ENCODE data around the gene ALDH1L1. TPM values are rescaled to one million over a fixed set of nuclear protein-coding genes. Genes with fewer than 3 reads are reported as not detected.

The ALDH1L1 gene
- total RNA-seq, 1 donor from 2014 or later, result not detected

- intact Hi-C loops (cut with micrococcal nuclease), result loop anchor here (10.0 kb wide), 1 partner anchor 1410 kb away; no protein-coding TSS in a partner anchor
Observed at GRCh38 chr3:126134219-126134975, 46.0 kb downstream of the ALDH1L1 start.

GRCh38 chr3:126133606-126134005 lies 46.8 kb downstream of the ALDH1L1 start:
- intact Hi-C loops (cut with micrococcal nuclease), result loop anchor here (10.0 kb wide), 1 partner anchor 1411 kb away; no protein-coding TSS in a partner anchor

GRCh38 chr3:126132751-126133511 lies 47.5 kb downstream of the ALDH1L1 start:
- intact Hi-C loops (cut with micrococcal nuclease), result loop anchor here (10.0 kb wide), 1 partner anchor 1412 kb away; no protein-coding TSS in a partner anchor

DNA sequence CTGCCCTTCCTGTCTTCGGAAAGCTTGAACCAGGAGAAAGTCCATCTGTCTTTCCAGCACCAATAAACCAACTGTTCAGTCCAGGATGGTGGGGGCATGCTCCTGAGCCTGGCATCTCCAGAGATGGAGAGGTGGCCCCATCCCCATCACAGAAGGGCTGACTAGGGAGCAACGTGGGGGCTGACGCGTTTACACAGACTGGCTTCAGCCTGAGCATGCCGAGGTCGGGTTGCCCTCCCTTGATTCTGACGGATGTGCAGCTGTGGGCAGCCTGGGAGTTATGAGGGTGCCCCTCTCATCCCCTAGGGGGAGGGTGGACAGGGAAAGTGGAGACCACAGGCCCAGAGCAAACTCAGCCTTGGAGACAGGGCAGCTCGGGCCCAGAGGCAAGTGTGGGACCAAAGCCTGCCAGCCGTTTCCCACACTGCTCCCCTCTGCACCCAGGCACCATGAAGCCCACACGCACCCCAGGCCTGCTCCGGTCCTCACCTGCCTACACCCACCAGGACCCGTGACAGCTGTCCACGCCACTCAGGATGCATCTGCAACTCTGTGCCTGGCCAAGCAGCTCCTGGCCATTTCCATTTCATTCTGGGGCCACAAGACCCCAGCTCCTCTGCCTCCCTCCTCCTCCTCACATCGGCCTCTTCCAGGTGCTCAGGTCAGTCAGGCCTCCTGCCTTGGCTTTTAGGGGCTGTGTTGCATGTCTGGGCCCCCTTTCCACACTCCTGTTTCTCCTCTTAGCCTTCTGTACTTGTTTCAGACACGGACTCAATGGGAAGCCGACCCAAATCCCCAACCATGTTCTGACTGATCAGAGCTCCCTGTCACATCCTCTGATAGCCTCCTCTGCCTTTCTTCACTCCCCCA lies 48.3 kb downstream of the ALDH1L1 start:
- intact Hi-C loops (cut with micrococcal nuclease), result loop anchor here (10.0 kb wide), 1 partner anchor 1413 kb away; no protein-coding TSS in a partner anchor

DNA sequence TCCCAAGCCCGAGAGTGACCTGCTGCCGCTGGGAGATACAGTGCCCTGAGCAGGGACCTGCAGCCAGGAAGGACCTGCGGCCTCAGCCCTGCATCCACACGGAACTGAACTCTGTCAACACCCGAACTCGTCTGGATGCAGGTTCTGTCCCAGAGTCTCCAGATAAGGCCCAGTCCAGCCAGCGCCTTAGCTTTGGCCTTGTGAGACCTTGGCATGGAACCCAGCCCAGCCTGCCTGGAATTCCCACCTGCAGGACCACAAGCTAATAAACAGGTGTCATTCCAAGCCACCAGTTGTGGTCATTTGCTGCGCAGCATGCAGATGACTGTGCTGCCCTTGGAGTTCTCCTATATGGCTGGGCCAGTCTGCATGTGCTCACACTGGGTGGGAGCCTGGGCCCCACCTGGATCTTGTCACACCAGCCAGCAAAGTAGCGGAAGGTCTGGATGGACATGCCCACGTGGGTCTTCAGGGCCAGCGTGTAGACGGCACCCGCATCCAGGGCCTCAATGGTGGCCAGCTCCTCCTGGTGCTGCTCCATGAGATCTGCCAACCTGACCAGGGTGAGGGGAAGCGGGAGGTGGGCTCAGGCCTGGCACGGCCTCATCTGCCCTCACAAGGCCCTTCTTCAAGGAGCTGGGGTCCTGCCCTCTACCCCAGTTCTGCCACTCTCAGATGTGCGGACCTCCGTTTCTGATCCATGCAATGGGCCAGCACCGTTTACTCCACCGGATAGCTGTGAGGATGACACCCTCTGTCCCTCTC lies 49.2 kb downstream of the ALDH1L1 start:
- intact Hi-C loops (cut with micrococcal nuclease), result loop anchor here (10.0 kb wide), 1 partner anchor 1414 kb away; no protein-coding TSS in a partner anchor

DNA sequence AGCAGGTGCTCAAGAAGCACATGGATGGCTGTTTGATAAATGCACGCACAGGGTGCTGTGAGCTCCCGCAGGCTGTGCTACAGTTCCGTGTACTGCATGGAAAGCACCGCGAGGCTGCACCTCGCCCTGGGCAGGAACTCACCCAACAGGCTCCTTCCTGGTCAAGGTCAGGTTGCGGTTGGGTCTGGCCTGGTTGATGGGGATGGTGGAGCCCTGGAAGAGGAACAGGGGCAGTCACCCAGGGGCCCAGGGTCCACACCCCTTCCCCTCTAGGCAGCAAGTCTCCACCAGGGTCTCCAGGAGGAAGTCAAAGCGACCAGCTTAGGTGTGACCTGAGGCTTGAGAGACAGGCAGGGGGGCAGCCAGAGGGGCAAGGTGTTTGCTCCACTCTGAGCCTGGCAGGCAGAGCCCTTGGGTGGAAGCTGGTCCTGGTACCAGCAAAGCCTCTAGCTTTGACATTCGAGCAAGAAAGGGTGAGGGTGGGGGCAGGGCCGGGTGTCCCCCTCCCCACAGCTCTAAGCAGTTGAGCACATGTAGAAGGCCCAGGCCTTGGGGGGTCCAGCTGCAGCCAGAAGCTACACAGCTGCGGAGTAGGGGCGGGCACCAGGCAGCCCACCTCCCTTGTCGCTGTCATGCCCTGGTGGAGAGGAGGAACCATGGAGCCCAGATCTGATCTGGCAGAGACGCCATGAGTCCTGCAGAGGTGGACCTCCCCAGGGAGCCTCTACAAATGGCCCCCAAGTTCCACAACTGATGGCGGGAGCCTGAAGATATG lies 50.1 kb downstream of the ALDH1L1 start:
- intact Hi-C loops (cut with micrococcal nuclease), result loop anchor here (10.0 kb wide), 1 partner anchor 1415 kb away; no protein-coding TSS in a partner anchor

DNA sequence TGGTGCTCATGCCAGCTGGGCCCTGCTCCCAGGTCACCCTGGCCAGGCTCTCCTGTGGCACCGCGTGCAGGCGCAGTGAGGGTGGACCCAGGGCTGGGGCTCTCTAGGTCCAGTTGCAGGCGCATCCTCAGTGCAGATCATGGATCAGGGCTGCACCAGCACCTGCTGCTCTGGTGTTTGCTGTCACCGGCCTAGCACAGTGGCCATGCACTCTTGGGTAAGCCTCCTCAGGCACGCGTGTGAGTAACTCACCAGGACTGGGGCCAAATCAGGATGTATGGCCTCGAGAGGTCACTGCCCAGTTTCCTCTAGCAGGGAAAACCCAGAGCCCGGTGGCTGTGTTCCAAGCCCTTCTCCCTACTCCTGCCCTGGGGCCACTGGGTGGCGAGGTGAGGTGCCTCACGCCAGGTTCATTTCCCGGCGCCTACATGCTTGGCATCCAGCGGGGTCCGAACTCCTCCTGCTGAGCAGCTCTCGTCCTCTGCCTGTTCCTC lies 50.9 kb downstream of the ALDH1L1 start:
- intact Hi-C loops (cut with micrococcal nuclease), result no loop called here

- intact Hi-C loops (cut with micrococcal nuclease), result no loop called here
Observed at GRCh38 chr3:126128504-126129397, 51.6 kb downstream of the ALDH1L1 start.

DNA sequence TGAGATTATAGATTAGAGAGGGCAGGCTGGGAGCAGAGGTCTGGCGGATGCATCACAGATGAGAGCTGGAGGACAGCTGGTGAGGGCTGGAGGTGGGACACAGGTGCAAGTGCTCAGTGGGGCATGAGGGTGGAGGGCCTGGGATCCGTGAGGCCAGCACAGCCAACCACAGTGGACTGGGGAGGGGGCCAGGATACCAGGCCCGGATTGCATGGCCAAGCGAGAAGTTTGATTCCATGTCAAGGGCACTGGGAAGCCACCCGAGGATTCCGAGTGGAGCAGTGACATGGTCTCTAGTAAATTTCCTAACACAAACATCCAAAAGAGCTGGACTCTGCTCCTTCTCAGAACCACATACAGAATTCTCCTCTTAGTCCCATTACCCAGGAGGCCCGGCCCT lies 52.5 kb downstream of the ALDH1L1 start:
- intact Hi-C loops (cut with micrococcal nuclease), result no loop called here

GRCh38 chr3:126127452-126127851 lies 52.9 kb downstream of the ALDH1L1 start:
- intact Hi-C loops (cut with micrococcal nuclease), result no loop called here

- intact Hi-C loops (cut with micrococcal nuclease), result no loop called here
Observed at GRCh38 chr3:126126811-126127431, 53.5 kb downstream of the ALDH1L1 start.

DNA sequence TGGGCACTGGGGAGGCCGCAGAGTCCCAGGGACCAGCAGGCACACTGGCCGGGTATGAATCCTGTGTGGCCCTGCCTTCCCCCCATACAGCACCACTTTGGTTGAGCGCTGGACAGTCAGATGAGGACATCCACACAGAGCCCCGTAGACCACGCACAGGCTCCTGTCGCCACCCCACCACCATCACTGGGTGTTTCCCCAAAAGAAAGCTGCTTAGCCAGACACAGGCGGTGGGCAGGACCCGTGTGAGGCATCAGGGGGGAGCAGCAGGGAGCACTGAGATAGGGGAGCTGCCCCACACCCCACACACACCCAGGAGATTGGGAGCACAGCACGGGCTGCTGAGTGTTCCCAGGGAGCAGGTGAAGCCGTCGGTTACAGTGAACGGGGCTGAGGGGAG lies 54.1 kb downstream of the ALDH1L1 start:
- intact Hi-C loops (cut with micrococcal nuclease), result no loop called here

GRCh38 chr3:126125781-126126251 lies 54.6 kb downstream of the ALDH1L1 start:
- intact Hi-C loops (cut with micrococcal nuclease), result no loop called here

DNA sequence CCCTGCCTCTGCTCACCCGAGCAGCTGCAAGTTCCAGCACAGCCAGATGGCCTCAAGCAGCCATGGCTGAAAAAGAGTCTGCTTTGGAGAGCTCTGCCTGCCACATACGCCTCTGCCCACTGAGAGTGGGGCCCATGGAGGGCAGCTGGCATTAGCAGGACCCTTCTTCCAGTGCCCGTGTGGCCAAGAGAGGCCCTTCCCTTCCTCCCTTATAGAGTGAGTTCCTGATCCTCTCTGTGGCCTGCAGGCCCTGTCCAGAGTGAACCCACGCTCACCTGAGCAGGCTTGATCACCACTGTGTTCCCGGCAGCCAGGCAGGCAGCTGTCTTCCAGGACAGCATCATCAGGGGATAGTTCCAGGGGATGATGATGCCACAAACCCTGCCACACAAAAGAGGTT lies 55.0 kb downstream of the ALDH1L1 start:
- intact Hi-C loops (cut with micrococcal nuclease), result no loop called here

DNA sequence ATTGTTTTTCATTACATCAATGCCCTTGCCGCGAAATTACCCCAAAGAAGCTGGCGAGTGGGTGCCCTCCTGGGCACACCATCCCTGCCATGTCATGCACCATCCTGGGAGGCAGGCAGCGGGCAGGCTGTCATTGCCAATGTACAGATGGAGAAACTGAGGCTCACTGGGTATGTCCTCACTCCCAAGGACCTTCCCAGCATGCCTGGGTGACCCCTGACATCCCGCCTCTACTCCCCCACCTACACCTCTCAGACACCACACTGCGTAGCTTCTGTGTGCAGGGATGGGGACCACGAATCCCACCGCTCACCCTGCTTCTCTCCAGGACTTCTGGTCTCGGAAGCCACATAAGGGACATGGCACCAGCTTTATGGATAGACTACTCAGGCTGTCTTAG lies 55.5 kb downstream of the ALDH1L1 start:
- intact Hi-C loops (cut with micrococcal nuclease), result no loop called here

DNA sequence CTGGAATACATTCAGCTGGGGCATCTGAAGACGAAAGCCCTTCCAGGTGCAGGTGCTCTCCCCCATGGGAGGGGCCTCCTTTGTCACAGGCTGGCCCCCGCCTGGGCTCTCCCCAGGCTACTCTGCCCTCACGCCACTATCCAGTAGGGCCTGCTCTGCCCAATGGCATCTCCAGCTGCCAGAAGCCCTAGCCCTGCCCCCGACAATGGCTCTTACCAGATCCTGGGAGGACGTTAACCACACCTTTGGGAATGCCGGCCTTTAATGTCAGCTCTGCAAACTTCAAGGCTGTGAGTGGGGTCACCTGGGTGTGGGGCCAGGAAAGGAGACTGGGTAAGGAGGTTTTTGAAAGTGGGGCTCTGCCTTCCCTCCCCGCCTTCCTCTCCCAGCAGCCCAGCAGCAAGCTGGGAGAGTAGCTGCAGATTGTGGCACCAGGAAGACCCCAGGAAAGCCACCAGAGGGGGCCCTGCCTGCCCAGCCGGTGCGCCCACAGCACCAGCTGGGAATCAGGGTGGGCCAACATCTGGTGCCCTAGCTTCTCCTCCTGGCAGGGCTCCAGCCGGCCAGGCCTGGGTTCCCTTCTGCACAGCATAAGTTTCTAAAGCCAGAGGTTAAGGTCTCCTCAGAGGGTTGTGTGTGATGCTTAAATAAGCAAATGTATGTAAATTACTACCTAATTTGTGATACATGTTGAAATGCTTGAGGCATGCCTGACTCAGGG lies 56.1 kb downstream of the ALDH1L1 start:
- intact Hi-C loops (cut with micrococcal nuclease), result no loop called here

- intact Hi-C loops (cut with micrococcal nuclease), result no loop called here
Observed at GRCh38 chr3:126121632-126122031, 58.8 kb downstream of the ALDH1L1 start.

Measured in T-helper 1 cell treated with Interleukin-12 subunit alpha and Interleukin-12 subunit beta and Interleukin-4 antibody, amounts not matched to agents 30 ng/mL and 1 ng/mL, for 36 hours (primary cell).